SK-MEL-5 (cell line): ENCODE measurements around the gene FOXE3. TPM values are rescaled to one million over a fixed set of nuclear protein-coding genes. Genes with fewer than 3 reads are reported as not detected.
A peak's percentile ranks its signal among the peaks of the same experiment; 100 is the strongest.
"Not testable (repeated sequence)": the region's sequence is repeated elsewhere in the genome, so short reads cannot be mapped to it uniquely, and the experiment has no call there.

ENCODE experiments used
- DNase-seq: peaks from one replicate; pipeline ENCODE4 v3.0.0-alpha.2; 2016; ENCODE audit warnings: low read depth, low spot score
- in situ Hi-C: cut with HindIII; loops from 2 replicates; pipeline ENCODE4 v1.10.0; 2016; ENCODE audit warnings: low sequenced_read_pairs, high pct_unique_total_duplicates, low pct_unique_long_range_greater_than_20kb
- total RNA-seq: library from RNA; depleted of rRNA; stranded (reverse); fragments of >200 nt; shearing (Covaris generic); gene quantifications from 2 replicates; pipeline ENCODE4 v1.2.3, GENCODE V29; 2014

The FOXE3 gene
- total RNA-seq, 1 experiment from 2014 or later, result not detected

DNA sequence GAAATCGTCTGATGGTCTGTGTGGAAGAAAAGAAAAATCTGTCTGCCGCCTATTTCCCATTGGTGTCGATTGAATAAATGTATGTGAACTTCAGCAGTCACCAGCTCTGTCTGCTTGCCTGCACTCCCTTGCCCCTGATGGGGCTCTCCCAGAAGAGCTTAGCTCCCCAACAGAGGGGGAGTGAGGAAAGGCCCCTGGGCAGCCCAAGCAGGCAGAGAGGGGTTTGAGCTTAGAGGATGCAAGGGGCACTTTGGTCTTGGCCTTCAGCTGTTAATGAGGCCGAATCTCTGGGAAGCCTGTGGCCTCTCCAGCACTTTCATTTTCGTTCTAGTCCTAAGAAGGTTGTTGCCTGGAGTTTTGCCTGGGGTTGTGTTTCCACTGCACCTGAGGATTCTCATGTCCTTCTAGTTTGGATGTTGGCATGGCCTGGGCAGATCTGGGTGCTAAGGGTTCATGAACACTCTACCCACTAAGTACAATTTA lies 24.6 kb downstream of the FOXE3 start:
- in situ Hi-C loops, result no loop called here
- no peak for DNase-seq

DNA sequence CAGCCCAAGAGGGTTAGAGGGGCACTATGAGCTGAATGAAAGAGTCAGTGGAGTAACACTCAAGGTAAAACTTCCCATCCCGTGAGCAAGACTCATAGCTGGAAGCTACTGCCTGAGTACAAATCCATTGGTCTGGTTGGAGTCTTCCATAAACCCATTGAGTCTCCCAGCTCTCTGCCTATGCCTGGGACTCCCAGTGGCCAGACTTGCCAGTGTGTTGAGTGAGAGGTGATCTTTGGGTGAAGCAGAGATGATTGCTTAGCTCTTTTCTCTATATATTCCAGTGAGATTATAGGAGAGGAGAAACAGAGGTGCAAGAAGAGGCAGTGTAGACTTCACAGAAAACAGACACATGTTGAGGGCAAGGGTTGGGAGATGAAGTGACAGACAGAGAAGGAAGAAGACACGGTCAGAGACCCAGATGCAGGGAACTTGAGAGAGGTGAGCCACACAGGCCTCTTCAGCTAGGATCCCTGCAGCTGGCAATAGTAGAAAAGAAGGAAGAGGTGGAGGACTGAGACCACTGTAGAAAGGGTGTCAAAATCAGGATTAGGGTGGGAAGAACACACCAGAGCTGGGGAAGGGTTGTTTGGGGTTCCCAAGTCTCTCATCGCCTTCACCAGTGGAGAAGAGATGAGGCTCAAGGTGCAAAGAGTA lies 25.5 kb downstream of the FOXE3 start:
- in situ Hi-C loops, result no loop called here
- no peak for DNase-seq

GRCh38 chr1:47442202-47442601 lies 26.1 kb downstream of the FOXE3 start:
- in situ Hi-C loops, result no loop called here
- DNase-seq, result no peak

DNA sequence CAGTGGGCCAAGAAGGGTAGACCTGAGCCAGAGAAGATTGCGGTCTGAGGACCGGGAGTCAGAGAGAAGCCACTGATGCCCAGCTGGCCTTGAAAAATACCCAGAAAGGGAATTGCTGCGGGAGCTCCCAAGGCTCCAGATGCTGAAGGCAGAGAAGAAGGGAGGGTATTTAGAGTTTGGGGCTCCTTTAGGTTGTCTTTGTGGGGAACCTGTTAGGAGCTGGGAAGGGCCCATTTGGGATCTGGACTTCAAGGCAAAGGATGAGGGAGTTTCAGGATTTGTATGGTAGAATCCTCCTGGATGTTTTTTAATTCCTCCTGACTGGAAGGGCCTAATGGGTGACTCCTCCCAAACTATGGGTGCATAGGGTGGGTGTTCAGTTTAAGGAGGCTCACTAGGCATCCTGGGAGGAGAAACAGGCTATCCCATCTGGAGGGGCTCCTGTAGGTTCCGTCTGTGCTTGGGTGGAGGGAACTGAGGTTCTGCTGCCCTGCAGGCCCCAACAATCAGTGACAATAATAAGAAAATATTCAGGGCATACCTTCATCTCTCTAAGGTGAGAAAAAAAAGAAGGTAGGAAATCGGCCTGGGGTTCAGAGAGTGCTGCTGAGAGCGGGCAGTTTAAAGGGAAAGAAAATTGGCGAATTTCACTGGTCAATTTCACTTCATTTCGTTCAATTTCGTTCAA lies 26.9 kb downstream of the FOXE3 start:
- DNase-seq, result no peak
- in situ Hi-C loops, result no loop called here

DNA sequence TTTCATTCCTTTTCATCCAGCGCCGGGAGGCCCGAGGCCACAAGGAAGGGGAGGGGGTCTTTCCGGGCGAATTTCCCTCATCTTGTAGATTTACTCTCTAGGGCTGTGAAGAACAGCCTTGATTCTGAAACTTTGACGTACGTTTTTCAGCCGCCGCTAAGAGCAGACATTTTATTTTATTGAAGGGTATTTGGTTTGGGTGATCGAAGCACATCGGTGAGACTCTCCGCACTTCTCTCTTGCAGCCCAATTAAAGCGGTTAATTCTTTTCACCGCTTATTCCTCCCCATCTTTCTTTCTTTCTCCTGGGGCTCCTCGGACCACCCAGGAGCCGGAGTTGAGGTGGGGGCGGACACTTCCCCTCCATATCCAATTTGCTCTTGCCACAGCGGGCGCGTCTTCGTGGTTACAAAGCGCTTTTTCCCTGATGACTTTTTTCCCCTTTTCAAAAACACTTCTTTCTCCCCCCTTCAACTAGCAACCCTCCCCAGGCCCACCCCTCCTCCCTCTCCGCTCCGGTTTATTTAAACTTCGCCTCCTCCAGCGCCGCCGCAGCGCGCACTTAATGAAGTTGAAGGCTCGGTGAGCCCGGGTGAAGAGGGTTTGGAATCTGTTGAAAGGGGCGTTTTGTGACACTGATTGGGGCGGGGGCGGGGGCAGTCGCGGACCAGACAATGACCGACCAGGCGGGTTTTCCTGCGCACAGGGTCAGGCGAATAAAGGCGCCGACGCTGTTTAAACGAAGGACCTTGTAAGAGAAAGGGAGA lies 27.6 kb downstream of the FOXE3 start:
- in situ Hi-C loops, result no loop called here
- DNase-seq, result no peak

- in situ Hi-C loops, result no loop called here
- no peak for DNase-seq
Measured at GRCh38 chr1:47444297-47444561, 28.1 kb downstream of the FOXE3 start.

DNA sequence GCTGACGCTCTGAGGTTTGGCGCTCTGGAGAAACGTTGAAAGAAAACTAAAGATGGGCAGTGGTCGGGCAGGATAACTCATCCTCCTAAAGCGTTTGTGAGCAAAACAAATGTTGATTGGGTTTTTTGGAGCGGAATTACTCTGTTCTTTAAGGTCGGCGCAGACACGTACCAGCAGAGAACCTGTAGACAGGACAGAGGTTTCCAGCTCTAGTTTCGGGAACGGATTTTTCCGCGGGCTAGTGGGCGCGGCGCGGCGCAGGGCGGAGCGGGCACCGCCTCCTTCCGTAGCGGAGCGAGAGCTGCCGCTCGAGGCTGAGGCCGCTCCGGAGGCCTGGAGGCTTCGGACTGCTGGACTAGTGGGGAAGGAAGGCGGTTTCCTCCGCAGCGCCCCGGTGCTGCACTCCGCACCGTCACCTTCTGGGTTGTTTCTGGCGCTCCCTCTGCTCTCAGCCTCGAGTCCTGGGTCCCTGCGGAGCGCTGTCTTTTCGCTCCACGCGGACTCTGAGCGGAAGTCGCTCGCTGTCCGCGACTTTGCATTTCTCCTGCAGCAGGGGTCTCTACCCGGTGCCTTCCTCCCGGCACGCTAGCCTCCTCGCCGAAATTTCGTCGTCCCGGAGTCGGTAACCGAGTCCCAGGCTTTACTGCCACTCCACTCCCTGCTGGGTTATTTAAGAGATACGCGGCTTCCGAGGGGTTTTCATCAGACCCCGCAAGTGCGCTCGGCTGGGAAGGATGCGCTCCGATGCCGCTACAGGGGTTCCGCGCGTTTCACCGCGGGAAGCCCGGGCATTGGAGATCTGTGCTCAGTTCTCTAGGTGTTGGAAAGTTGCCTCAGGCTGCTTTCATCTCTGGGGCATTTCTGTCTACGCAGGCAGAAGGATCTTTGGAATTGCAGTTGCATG lies 28.7 kb downstream of the FOXE3 start:
- in situ Hi-C loops, result no loop called here
- no peak for DNase-seq

DNA sequence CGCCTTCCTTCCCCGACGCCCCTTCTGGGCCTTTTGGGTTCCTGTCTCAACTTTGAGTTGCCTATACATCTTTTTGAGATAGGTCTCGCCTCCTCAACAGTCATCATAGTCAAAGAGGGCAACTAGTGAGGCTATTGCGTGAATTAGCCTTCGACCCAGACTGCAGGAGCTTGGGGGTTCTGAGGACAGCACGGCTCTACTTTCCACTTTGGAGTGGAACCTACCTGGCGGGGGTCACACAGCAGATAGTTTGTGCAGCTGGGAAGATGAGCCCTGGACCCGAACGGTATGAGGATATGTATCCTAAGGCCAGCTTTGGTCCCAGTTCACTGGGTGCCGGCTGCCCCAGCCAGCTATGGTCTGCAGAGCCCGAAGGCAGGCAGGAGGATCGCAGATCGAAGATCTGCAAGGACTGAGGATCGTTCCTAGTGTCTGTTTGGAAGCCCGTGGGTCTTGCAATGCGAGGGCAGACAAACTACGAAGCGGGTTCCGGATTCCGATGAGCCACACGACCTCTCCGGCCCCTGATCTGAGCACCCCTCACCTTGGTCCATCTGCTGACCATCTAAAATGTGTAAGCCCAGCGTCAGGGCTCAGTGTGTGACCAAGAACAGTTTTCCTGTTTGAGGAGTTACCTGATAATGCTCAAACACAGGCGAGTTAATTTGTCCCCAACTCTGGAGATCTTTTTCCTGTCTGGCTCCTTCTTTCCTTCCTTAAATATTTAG lies 29.9 kb downstream of the FOXE3 start:
- in situ Hi-C loops, result no loop called here

GRCh38 chr1:47448462-47449222 lies 32.6 kb downstream of the FOXE3 start:
- in situ Hi-C loops, result no loop called here
- no peak for DNase-seq

More for the DNA sequence above, 29.9 kb downstream of the FOXE3 start:
- DNase-seq, result no peak

DNA sequence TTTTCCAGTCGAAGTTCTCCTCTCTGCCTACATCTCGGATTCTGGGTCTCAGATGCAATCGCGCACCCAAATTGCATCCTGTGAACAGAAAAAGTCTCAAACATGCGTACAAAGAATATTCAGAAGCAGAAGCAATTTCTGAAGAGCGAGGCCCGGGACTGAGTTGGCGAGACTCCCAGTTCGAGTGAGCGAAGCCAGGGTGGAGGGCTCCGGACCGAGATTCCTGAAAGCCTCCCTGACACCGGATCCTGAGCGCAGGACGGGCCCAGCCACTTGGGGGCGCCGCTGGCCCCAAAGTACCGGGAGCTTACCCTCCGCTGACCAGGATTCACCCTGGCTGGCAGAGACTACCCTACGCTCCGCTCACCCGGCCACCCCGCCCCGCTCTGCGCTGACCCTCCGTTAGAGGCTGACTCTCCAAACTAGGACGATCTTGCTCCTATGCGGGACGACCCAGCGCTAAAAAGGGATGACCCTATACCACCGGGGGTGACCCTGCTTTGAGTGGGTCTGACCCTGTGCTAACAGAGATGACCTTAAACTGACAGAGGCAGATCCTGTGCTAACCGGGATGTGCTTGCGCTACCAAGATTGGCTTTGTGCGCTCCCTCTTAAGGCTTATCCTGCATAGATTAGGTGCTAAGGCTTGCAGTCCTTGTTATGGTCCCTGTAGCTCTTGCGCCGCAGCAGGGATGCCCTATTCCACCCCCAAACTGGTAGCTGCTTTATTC lies 33.9 kb downstream of the FOXE3 start:
- in situ Hi-C loops, result no loop called here
- peak; percentile 47 for DNase-seq

GRCh38 chr1:47450606-47451005 lies 34.5 kb downstream of the FOXE3 start:
- DNase-seq, result no peak
- in situ Hi-C loops, result no loop called here

- in situ Hi-C loops, result no loop called here
- no peak for DNase-seq
Measured at GRCh38 chr1:47452426-47452825, 36.3 kb downstream of the FOXE3 start.

DNA sequence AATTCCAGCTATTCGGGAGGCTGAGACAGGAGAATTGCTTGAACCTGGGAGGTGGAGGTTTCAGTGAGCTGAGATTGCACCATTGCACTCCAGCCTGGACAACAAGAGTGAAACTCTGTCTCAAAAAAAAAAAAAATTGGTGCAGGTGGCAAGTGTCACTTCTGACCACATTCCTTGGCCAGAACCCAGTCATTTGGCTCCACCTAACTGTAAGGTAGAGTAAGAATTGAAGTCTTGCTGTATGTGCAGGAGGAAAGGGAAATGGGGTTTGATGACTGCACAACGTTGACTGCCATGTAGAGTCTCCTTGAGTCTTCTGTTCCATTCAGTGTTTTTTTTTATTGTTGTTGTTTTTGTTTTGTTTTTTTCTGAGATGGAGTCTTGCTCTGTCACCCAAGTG lies 37.8 kb downstream of the FOXE3 start:
- in situ Hi-C loops, DNase-seq: not testable (repeated sequence)

DNA sequence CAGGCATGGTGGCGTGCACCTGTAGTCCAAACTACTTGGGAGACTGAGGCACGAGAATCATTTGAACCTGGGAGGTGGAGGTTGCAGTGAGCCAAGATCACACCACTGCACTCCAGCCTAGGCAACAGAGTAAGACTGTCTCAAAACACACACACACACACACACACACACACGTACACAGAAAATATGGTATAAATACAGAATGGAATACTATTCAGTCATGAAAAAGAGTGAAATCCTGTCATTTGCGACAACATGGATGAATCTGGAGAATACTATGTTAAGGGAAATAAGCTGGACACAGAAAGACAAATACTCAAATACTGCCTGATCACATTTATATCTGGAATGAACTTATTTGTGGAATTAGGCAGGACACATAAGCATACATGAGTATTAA lies 40.2 kb downstream of the FOXE3 start:
- in situ Hi-C loops, result no loop called here
- DNase-seq, result no peak

GRCh38 chr1:47457547-47457946 lies 41.5 kb downstream of the FOXE3 start:
- in situ Hi-C loops, DNase-seq: not testable (repeated sequence)

GRCh38 chr1:47459253-47459788 lies 43.2 kb downstream of the FOXE3 start:
- DNase-seq, result no peak
- in situ Hi-C loops, result no loop called here
